GM18951 (cell line): ENCODE data around the gene SNRPD3.

Experiments used
- POLR2A ChIP-seq: IDR thresholded peaks from 4 replicates; pipeline ENCODE4 v1.6.1; 2011; ENCODE audit warnings: mild to moderate bottlenecking; ENCODE audit not compliant: insufficient read length, insufficient read depth; ENCODE audit errors: extremely low read depth
- in situ Hi-C: fragments of 300-500 bp; cut with MboI; formaldehyde crosslinking; loops from one replicate; pipeline ENCODE4 v1.12.0; 2022; ENCODE audit warnings: low sequenced_read_pairs, mixed read lengths, inconsistent platforms; ENCODE audit not compliant: unreplicated experiment

The SNRPD3 gene

GRCh38 chr22:24566899-24567511 is 11.2 kb downstream of the SNRPD3 start:
- TF ChIP-seq POLR2A: no peak
- in situ Hi-C loops: no loop called here

GRCh38 chr22:24567668-24568067 is 11.9 kb downstream of the SNRPD3 start:
- in situ Hi-C loops: no loop called here
- TF ChIP-seq POLR2A: no peak

- in situ Hi-C loops: no loop called here
- no peak for TF ChIP-seq POLR2A
These were observed 15.5 kb downstream of the SNRPD3 start for GRCh38 chr22:24571266-24571665.

GRCh38 chr22:24576778-24577177 is 21.0 kb downstream of the SNRPD3 start:
- no peak for TF ChIP-seq POLR2A
- in situ Hi-C loops: no loop called here

GRCh38 chr22:24578355-24579257 is 22.8 kb downstream of the SNRPD3 start:
- in situ Hi-C loops: no loop called here
- TF ChIP-seq POLR2A: no peak

- no peak for TF ChIP-seq POLR2A
- in situ Hi-C loops: no loop called here
These were observed 23.4 kb downstream of the SNRPD3 start for GRCh38 chr22:24579258-24579601.

- TF ChIP-seq POLR2A: no peak
- in situ Hi-C loops: no loop called here
These were observed 24.5 kb downstream of the SNRPD3 start for GRCh38 chr22:24580276-24580675.

GRCh38 chr22:24582056-24582814 is 26.4 kb downstream of the SNRPD3 start:
- no peak for TF ChIP-seq POLR2A

GRCh38 chr22:24583221-24584165 is 27.7 kb downstream of the SNRPD3 start:
- TF ChIP-seq POLR2A: no peak
- in situ Hi-C loops: no loop called here

More at GRCh38 chr22:24582056-24582814, 26.4 kb downstream of the SNRPD3 start:
- in situ Hi-C loops: no loop called here

GRCh38 chr22:24584166-24584790 is 28.5 kb downstream of the SNRPD3 start:
- in situ Hi-C loops: no loop called here
- TF ChIP-seq POLR2A: no peak

GRCh38 chr22:24584871-24585411 is 29.1 kb downstream of the SNRPD3 start:
- in situ Hi-C loops: no loop called here
- TF ChIP-seq POLR2A: no peak

GRCh38 chr22:24585461-24585860 is 29.7 kb downstream of the SNRPD3 start:
- no peak for TF ChIP-seq POLR2A
- in situ Hi-C loops: no loop called here
